ENCODE data around the gene HIF3A.

- TF ChIP-seq POLR2A (IDR thresholded peaks at IDR 0.05) (no peak), CTCF (IDR thresholded peaks at IDR 0.05) (no peak)
Observed at GRCh38 chr19:46383846-46384245, 87.0 kb downstream of the HIF3A start.

Measured in esophagus squamous epithelium (tissue), 4 donors.